Central memory CD8-positive, alpha-beta T cell (primary cell): ENCODE measurements around the gene PARD3.

ENCODE experiments used
- ATAC-seq: fragments of 150-1000 bp; cut with Tn5 transposase; replicated peaks from 2 replicates; pipeline ENCODE4 v1.10.0; 2022; ENCODE audit warnings: mild to moderate bottlenecking, moderate FRiP score, moderate number of reproducible peaks; ENCODE audit not compliant: poor library complexity, severe bottlenecking; ENCODE audit errors: extremely low read depth
- DNase-seq, 2 donors: peaks; one replicate each; pipeline ENCODE4 v3.0.0; 2021; ENCODE audit warnings: low spot score in 2 of 2
- H3K27ac Mint-ChIP-seq: one replicate; pipeline ENCODE4 v1.8.0; 2022; ENCODE audit warnings: low read depth, mild to moderate bottlenecking, moderate library complexity, mixed read lengths
- H3K27me3 Mint-ChIP-seq: one replicate; pipeline ENCODE4 v1.8.0; 2022; ENCODE audit warnings: mixed read lengths
- H3K36me3 Mint-ChIP-seq: one replicate; pipeline ENCODE4 v1.8.0; 2022; ENCODE audit warnings: mild to moderate bottlenecking, moderate library complexity, mixed read lengths; ENCODE audit not compliant: insufficient read depth
- H3K4me1 Mint-ChIP-seq: one replicate; pipeline ENCODE4 v1.8.0; 2022; ENCODE audit warnings: mixed read lengths
- H3K4me3 Mint-ChIP-seq: one replicate; pipeline ENCODE4 v1.8.0; 2022; ENCODE audit warnings: mild to moderate bottlenecking, moderate library complexity, mixed read lengths
- H3K9me3 Mint-ChIP-seq: one replicate; pipeline ENCODE4 v1.8.0; 2022; ENCODE audit warnings: mixed read lengths

PARD3 gene

DNA sequence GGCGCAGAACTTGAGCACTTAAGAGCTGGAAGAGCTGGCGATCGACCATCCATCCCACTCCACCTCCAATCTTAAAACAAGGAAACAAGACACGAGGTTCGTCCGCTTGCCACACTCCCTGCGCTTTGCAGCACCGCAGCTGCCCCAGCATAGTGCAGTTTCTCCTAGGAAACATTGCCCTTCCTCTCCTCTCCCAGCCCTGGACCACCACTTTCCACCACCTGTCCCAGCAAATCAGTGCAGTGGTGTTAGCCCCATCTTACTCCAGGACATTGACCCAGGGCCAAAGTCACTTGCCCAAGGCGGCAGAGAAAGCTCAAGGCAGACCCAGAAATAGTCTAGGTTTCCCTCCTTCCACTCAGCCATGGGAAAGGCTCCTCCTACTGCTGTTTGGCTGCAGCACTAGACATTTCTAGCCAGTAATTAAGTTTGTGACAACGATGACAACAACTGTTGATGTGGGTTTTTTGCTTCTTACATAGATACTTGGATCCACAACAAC, 1.5 kb upstream of the PARD3 start:
- Mint-ChIP-seq H3K4me3 (peak overlapping the region; percentile 18), H3K27ac (no peak overlapping the region)
- ATAC-seq, result no peak

DNA sequence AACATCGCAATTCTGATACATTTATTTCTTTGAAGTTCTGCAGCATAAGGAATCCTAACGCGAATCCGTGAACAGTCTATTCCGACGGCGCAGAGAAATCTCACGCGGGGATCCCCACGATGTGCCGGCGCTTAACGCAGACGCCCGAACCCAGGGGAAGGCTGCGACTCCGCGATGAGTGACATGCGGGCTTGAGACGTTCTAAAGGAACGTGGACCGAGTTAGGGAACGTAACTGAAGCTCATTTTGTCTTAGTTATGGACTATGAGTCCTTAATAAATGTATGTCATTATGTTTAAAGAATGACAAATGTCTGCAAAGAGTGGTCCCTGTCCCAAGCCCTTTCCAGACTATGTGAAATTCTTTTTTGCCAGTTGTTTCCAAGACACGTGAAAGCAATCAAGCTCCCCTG, 995 bp upstream of the PARD3 start:
- Mint-ChIP-seq H3K4me3 (peak overlapping the region; percentile 18), H3K27me3 (peaks cover 54% of the 10 kb centered on the region), H3K4me1 (no peaks in the 10 kb centered on the region), H3K36me3 (no peaks in the 10 kb centered on the region), H3K27ac (no peak overlapping the region), H3K9me3 (no peaks in the 10 kb centered on the region)
- DNase-seq, result no peak
- ATAC-seq, result no peak

More for the DNA sequence above, 1.5 kb upstream of the PARD3 start:
- H3K4me1 Mint-ChIP-seq, result no peaks in the 10 kb centered on the region
- DNase-seq, result no peak
- no peaks in the 10 kb centered on the region for H3K9me3 Mint-ChIP-seq
- H3K27me3 Mint-ChIP-seq, result peaks cover 49% of the 10 kb centered on the region
- no peaks in the 10 kb centered on the region for H3K36me3 Mint-ChIP-seq

DNA sequence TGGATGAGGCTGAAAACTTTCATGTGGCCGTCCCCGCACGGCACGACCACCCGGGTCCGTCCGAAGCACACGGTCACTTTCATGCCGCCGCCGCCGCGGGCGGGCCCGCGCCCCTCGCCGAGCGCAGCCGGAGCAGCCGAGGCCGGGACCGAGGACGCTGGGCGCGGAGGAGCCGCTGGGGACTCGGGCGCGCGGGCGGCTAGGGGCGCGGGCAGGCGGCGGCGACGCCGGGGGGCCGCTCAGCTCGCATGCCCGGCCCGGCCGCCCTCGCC, 247 bp downstream of the PARD3 start:
- H3K36me3 Mint-ChIP-seq, result no peaks in the 10 kb centered on the region
- DNase-seq, result no peak
- ATAC-seq, result no peak
- no peaks in the 10 kb centered on the region for H3K4me1 Mint-ChIP-seq
- H3K4me3 Mint-ChIP-seq, result no peak overlapping the region
- H3K9me3 Mint-ChIP-seq, result no peaks in the 10 kb centered on the region
- peaks cover 66% of the 10 kb centered on the region for H3K27me3 Mint-ChIP-seq
- H3K27ac Mint-ChIP-seq, result no peak overlapping the region

DNA sequence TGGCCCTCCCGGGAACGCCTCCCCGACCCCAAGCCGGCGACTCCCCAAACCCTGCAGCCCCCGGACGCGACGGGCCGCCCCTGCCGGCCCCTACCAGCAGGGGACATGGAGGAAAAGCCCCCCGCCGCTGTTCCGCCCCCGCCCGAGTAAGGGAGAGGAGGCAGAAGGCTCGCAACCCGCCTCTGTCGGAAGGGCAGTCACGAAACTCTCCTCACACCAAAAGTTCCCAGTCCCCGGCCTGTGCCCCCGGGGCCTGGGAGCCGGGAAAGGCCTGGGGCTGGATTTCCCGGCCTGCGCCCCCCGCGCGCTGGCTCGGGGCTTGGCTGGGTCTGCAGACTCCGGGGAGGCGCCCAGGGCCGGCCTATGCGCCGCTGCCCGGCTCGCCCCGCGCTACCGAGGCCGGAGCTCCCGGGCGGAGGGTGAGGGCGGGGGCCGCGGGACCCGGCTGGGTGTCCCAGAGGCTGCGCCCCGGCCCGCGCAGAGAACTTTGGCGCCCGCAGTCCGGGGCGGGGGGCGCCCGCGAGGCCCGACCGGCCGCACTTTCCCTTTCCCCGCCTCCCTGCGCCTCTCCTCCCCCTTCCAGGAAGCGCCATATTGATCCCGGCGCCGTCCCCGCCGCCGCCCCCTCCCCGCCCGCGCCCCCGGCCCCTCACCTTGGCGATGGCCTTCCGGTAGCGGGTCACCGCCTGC, 728 bp downstream of the PARD3 start:
- H3K4me1 Mint-ChIP-seq, result peaks cover under 1% of the 10 kb centered on the region
- DNase-seq, result no peak
- peaks cover 71% of the 10 kb centered on the region for H3K27me3 Mint-ChIP-seq
- no peak overlapping the region for H3K27ac Mint-ChIP-seq
- no peaks in the 10 kb centered on the region for H3K9me3 Mint-ChIP-seq
- no peaks in the 10 kb centered on the region for H3K36me3 Mint-ChIP-seq
- no peak for ATAC-seq
- peak overlapping the region; percentile 38 for H3K4me3 Mint-ChIP-seq

DNA sequence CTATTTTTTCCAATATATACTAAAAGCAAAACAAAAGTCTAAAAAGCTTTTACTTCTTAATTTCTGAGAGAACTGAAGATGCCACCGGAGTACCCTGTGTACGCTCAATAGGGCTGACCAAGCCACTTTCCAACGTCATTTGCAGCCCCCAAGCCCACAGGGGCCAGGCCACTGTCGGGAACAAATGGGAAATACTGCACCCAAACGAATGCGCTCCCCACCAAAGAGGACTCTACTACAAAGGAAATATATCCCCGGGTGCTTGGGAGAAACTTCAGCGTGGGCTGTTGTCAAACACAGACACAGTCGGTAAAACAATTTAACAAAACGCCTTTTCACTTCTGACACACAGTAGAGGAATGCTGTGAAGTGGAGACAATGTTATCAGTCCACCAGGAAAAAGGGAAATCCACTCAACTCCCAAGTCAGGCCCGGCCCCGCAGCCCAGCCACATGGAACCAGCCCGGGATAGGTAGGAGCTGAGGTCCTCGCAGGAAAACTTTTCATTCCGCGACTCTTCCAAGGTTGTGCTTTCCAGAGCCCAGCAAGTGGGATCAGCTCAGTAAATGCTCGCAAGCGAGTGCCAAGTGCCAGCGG, 1.4 kb downstream of the PARD3 start:
- H3K36me3 Mint-ChIP-seq, result no peaks in the 10 kb centered on the region
- H3K27ac Mint-ChIP-seq, result no peak overlapping the region
- peaks cover 4% of the 10 kb centered on the region for H3K4me1 Mint-ChIP-seq
- peak overlapping the region; percentile 38 for H3K4me3 Mint-ChIP-seq
- ATAC-seq, result no peak
- H3K9me3 Mint-ChIP-seq, result no peaks in the 10 kb centered on the region
- DNase-seq, result no peak
- peaks cover 77% of the 10 kb centered on the region for H3K27me3 Mint-ChIP-seq

DNA sequence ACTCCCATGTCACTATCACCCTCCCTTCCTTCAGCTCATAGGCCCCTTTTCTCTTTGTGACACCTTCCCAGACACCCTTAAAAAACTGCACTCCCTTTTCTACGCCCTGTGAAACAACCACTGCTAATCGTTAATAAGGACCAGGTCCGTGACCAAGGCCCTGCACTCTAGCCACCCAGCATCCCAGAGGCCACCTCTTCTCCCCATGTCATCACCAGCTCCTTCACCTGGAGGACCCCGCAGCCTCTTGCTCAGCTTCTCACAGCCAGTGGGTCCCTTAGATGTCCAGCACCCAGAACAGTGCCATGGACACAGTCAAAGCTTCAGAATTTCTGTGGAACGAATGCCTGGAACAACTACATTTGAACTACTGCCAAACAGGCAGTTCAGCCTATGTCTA, 2.3 kb downstream of the PARD3 start:
- no peak overlapping the region for H3K27ac Mint-ChIP-seq
- no peaks in the 10 kb centered on the region for H3K36me3 Mint-ChIP-seq
- ATAC-seq (no peak), DNase-seq (no peak)
- peaks cover 4% of the 10 kb centered on the region for H3K4me1 Mint-ChIP-seq
- H3K4me3 Mint-ChIP-seq, result no peak overlapping the region
- no peaks in the 10 kb centered on the region for H3K9me3 Mint-ChIP-seq
- H3K27me3 Mint-ChIP-seq, result peaks cover 77% of the 10 kb centered on the region

DNA sequence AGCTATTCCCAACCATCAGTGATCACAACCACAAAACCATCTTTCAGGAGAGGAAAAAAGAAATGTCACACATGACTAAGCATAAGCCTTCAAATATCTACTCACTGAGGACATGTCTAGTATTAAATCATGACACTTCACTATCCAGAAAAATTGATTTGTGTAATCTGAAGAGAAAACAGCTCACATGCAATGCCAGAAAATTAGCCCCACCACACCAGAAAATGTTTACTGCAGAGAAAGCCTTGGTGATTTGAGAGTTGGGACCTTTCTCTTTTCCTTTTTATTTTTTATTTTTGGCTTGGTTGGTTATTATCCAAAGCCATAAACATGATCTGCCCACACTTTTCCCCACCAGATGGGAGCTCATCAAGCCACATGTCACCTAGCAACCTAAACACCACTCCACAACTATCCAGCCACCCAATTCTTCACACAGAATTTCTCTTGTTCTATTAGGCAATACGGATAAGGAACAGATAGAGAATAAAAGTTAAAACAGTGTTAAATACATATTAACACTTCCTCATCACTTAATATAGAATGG, 3.1 kb downstream of the PARD3 start:
- H3K4me3 Mint-ChIP-seq, result no peak overlapping the region

DNA sequence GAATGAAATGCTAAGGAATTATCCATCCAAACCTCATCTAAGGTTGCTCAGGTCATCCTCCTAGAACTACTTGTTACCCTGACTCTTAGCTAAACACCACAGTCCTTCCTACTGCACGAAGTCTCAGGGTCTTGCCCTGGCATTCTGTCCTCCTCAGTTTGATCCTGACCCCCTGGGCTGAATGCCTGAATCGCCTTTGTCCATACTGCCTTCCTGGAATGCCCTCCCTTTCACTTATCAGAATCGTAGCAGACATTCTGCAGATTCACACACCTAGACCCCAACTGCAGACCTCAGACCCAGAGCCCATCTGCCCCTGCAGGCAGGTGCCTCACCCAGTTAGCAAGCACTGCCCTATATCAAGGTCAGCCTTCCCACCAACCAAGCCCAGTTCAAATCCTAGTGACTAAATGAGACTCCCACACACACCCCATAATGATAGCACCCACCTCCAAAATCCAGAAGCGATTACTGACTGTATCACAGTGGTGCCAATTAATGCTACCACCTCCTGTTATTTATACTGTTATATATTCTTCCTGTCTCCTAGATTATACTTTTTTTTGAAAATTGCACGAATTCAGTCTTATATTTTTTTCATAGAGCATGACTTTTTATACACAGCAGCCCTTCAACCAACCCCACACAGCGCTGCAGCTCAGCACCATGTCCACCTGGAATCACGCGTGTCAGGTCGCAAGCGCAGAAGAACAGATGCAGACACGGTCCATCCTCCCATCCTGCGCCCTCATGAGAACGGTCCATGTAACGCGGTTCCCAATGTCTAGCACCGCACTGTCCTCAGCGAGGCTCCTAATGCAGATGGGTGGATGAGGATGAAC, 3.7 kb downstream of the PARD3 start:
- DNase-seq (no peak), ATAC-seq (no peak)
- Mint-ChIP-seq H3K27ac (no peak overlapping the region), H3K27me3 (peaks cover 64% of the 10 kb centered on the region), H3K36me3 (no peaks in the 10 kb centered on the region), H3K4me1 (peaks cover 4% of the 10 kb centered on the region), H3K9me3 (no peaks in the 10 kb centered on the region), H3K4me3 (no peak overlapping the region)

More for the DNA sequence above, 3.1 kb downstream of the PARD3 start:
- H3K27me3 Mint-ChIP-seq, result peaks cover 71% of the 10 kb centered on the region
- no peaks in the 10 kb centered on the region for H3K36me3 Mint-ChIP-seq
- DNase-seq, result no peak
- no peak for ATAC-seq
- H3K4me1 Mint-ChIP-seq, result peaks cover 4% of the 10 kb centered on the region
- H3K9me3 Mint-ChIP-seq, result no peaks in the 10 kb centered on the region
- no peak overlapping the region for H3K27ac Mint-ChIP-seq

DNA sequence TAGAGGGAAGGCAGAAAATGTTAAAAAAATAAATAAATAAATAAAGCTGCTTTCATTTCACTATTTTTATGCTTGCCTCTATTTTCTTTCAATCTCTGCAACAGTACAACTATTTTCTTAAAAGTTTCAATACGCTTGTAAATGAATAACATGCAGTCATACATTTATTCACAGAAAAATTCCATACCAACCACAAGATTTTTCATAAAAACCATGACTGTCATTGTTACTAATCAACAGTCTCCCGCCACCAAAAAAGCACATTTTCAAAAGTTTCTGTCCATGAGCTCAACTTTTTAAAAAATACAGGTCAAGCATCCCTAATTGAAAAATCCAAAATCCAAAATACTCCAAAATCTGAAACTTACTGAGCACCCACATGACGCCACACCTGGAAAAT, 5.3 kb downstream of the PARD3 start:
- DNase-seq, result no peak
- no peaks in the 10 kb centered on the region for H3K9me3 Mint-ChIP-seq
- no peak overlapping the region for H3K27ac Mint-ChIP-seq
- H3K4me1 Mint-ChIP-seq, result peaks cover 4% of the 10 kb centered on the region
- no peak for ATAC-seq
- H3K4me3 Mint-ChIP-seq, result no peak overlapping the region
- no peaks in the 10 kb centered on the region for H3K36me3 Mint-ChIP-seq
- H3K27me3 Mint-ChIP-seq, result peaks cover 58% of the 10 kb centered on the region

DNA sequence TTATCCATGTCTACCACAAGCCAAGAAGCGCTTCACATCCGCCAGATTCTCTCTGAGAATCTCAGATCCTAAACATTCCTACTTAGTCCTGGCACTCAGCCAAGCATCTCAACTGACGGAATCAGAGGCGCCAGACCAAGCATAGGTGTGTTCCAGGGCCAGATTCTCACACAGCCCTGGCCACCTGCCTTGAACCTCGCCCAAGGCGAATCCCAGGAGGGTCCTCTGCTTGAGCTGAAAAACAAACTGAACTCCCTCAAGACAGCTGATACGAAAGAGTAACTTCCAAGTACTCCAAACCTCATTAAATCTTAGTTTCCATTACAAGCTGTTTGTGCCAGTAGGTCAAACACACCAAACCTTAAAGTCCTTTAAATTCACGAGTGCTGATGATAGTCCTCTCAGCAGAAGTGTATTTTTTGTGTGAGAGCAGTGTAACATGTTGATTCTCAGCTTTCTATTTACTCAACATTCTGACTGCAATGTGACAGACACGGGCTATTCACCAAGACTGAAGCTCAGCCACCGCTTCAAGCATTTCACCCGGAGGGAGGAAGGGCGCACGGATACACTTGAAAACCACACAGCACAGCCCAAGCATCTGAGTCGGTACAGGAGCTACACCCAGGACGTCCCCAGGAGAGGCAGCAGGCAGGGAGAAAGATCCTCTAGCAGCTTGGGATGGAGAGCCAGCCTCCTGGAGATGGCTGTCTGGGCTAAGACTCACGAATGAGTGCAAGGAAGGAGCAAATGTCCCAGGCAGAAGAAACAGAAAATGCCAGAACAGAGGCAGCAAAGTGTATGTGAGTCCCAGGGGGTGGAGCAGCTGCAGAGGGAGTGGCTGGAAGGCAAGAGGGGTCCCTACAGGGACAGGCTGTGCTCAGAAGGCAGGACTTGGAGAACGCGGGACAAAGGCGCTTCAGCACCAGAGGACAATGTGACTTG, 6.0 kb downstream of the PARD3 start:
- no peaks in the 10 kb centered on the region for H3K36me3 Mint-ChIP-seq
- no peak for DNase-seq
- ATAC-seq, result no peak
- peaks cover 4% of the 10 kb centered on the region for H3K4me1 Mint-ChIP-seq
- H3K27me3 Mint-ChIP-seq, result peaks cover 58% of the 10 kb centered on the region
- no peaks in the 10 kb centered on the region for H3K9me3 Mint-ChIP-seq
- H3K27ac Mint-ChIP-seq, result no peak overlapping the region
- H3K4me3 Mint-ChIP-seq, result no peak overlapping the region

DNA sequence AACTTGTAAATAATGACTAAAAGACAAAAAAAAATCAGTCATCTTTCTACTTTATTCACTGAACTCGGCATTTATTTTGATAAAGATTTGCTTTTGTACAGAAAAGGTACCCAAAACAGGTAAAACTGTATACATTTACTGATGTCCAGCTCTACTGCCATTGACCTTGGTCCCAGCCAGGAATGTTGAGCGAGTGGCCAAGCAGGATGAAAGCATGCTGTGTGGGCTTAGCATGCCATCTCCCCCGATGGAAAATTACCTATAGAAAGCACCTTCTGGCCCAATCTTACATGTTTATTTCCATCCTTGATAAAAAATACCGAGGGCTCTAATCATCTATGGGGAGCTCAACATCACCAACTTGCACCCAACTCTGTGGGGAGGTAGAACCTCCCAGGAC, 6.8 kb downstream of the PARD3 start:
- no peak for ATAC-seq
- Mint-ChIP-seq H3K27ac (no peak overlapping the region), H3K9me3 (no peaks in the 10 kb centered on the region), H3K36me3 (no peaks in the 10 kb centered on the region), H3K4me1 (peaks cover 4% of the 10 kb centered on the region), H3K27me3 (peaks cover 52% of the 10 kb centered on the region), H3K4me3 (no peak overlapping the region)
- no peak for DNase-seq

DNA sequence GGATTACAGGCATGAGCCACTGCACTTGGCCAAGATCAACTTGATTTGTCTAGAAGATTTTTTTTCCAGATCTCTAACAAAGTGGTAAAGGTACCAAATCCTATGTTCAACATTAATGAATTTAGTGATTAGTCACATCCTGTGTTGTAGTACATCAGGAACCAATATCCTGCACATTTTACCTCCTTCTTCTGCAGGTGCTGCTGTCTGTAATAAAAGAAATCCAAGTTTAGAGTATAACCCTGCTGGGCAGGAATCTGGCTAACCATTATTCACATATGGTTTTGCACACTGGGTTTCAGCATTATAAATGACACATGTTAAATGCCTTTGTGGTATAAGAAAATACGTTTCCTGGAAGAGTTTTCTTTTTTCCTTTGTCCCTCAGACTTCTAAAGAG, 10.8 kb downstream of the PARD3 start:
- Mint-ChIP-seq H3K9me3 (no peaks in the 10 kb centered on the region), H3K4me3 (no peak overlapping the region), H3K27ac (no peak overlapping the region), H3K4me1 (peaks cover 3% of the 10 kb centered on the region), H3K27me3 (peaks cover 12% of the 10 kb centered on the region), H3K36me3 (no peaks in the 10 kb centered on the region)
- no peak for DNase-seq
- ATAC-seq, result no peak
